Amygdala (tissue), 56 donors: ENCODE measurements around the gene KAZN.

Experiments
- DNase-seq, 56 donors: peaks; one replicate each; lab custom pipeline; 2025; lab: John Stamatoyannopoulos, UW

The KAZN gene

DNA sequence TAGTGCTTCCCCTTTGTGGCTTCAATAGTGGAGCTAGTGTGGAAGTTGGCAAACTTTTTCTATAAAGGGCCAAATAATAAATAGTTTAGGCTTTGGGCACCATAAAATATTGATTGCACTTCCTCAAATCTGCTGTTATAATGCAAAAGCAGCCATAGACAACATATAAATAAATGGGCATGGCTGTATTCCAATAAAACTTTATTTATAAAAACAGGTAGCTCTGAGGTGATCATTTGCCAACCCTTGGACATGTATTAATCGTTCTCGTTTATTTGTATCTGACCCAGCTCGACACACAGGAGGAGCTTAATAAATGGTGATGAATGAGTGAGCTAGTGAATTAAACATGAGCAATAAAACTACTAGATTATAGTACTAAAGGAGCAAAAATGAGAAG lies 13.3 kb downstream of the KAZN start:
- DNase-seq, result no peak

DNA sequence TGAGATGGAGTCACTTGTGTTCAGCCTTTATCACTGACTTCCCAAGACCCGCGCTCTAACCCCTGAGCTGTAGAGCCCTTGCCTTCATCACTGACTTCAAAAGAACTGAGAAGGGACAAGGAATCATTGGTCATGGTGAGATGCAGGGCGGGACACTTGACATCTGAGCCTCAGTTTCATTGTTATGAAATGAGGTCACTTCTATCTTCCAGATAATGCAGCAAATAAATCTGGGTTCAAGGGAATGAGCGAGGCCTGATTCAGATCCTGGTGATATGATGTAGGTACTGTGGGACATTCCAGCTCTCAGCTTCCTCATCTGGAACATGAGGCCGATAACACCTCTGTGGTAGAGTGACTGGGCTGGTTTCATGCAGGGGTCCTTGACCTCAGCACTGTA lies 13.8 kb downstream of the KAZN start:
- no peak for DNase-seq

DNA sequence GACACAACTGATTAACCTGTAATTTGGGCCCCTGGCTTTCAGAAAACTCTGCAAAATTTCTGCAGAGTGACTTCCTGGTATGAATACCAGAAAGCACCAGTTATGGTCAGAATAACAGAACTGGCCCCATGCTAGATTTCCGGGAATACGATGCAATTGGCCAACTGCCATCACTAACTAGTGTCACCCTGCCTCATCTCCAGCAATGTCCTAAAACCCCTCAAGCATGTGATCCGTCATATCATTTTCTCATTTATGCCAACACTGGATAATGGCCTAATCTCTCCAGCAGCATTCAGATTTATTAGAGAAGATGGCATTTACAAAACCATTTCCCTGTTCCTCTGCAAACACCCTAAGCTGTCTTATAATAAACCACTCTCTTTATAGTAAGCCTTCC lies 15.4 kb downstream of the KAZN start:
- peak in 4 of 56 donors; percentile 26 to 52 (median 27) for DNase-seq

DNA sequence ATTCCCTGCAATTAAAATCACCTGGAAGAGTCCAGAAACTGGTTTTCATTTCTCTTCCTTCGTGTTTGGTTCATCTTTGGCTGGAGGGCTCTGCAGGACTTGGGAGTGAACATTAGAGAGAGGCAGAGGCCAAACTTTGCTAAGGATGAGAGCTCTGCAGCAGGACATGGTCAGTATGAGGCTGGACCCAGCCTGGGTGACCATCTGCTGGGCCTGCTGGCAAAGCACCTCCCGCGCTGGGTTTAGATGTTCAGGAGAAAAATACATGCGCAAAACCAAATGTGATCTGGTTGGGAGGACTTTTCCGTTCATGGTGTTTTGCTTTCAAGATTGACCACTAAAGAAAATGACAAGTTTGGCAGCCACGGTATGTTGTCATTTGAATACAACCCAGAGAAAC lies 15.9 kb downstream of the KAZN start:
- DNase-seq, result peak in 4 of 56 donors; percentile 8 to 48 (median 16)

DNA sequence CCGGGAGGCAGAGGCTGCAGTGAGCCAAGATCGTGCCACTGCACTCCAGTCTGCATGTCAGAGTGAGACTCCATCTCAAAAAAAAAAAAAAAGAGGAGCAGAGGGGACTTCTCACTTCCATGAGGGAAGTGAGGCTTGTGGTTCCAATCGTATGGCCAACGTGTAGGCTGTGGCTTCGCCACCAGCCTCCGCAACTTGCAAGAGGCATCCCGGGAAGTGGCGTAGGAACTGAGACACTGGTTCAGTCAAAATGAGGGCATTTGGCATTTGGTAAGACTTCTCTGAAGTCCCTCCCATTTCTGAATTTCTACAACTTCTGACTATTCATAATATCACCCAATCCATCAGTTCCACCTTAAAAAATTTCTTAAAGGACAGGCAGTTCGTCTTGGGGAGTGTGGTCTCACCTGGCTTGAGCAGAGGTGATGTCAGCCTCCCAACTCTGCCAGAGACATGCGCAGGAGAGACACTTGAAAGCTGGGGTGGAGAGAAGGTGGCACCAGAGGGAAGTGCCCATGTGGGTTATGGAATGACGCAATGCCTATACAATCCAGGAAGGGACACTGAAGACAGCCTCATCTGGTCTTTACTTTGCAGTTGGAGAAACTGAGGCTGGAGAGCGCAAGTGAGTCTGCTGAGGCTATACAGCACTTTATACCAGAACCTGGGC lies 17.2 kb downstream of the KAZN start:
- DNase-seq, result no peak

DNA sequence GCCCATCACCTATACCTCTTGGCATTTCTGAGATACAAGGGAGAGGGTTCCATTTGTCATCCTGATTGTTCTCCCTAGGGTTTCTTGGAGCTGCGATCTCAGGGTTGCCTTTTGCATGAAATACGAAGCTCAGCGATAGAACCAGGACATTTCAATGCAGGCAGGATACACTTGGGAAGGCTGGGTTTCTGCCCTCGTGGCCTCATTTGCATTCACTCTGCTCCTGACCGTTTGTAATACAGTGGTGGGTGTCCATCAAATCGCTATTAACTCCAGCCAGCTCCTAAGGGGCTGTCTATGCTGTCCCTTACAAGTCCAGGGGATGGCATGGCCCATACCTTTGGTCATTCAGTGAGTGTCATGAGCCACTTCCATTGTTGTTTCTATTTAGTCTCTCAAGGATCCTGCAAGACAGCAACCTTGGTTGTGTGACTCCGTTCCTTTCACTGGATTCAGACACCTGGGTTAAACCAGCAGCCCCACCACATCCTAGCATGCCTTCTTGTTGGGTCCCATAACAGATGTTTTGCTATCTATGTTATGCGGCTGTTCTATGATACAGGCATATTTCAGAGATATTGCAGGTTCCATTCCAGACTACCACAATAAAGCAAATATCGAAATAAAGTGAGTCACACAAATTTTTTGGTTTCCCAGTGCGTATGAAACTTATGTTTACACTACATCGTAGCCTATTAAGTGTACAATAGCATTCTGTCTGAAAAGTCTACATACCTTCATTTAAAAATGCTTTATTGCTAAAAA lies 18.3 kb downstream of the KAZN start:
- no peak for DNase-seq

DNA sequence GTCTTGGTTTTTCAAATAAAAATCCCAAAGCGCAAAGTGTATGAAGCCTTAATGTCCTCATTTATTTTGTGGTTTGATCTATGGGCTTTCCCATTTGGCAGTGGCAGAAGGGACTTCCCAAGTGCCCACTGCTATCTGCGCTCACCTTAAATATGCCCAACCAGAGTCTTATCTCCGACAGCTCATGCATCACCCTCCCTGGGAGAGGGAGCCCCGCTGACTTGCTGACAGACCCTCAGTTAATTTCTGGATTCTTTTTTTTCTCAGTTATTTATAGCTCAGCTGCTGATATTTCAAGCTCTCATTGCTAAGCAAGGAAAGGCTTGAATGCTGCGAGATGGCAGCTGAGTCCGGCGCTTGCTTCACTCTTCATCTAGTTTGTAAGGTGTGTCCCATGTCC lies 19.3 kb downstream of the KAZN start:
- no peak for DNase-seq

DNA sequence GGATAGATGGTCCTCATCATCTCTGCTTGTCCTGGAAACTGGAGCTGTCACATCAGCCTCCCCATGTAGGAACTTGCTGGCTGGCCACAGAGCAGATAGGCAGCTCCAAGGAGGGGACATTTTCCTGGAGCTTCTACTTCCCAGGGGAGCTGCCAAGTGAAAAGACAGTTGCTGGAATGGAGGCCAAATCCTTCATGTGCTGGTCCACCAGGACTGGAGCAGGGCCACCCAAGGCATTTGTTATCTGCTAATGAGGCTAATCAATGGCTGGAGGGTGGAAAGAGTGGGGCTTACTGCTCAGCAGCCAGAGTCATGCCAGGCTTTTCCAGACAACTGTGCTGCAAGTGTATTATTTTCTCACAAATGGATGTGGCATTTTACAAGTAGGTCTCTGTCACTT lies 22.5 kb downstream of the KAZN start:
- DNase-seq, result no peak

DNA sequence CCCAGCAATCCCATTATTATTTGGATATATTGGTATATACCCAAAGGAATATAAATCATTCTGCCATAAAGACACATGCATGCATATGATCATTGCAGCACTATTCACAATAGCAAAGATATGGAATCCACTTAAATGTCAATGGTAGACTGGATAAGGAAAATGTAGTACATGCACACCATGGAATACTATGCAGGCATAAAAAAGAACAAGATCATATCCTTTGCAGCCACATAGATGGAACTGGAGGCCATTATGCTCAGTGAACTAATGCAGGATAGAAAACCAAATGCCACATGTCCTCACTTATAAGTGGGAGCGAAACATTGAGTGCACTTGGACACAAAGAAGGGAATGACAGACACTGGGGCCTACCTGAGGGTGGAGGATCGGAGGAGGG lies 24.6 kb downstream of the KAZN start:
- no peak for DNase-seq

DNA sequence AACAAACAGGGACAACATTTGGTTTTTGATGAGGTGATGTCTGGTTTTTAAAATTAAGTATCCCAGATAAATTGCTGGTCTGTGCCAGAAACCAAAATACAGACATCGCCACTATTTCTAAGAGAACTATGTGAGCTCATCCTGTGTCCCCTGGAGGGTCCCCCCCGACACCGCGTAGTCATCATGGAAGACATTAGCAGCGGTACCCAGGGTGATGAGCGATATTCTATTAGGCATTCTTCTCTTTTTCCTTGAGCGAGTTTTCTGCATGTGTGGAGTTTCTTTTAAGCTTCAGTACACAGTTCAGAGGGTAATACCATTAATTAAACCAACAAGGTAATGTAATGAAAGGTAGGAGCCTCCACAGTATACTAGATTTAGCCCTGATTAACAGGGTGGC lies 26.5 kb downstream of the KAZN start:
- no peak for DNase-seq

DNA sequence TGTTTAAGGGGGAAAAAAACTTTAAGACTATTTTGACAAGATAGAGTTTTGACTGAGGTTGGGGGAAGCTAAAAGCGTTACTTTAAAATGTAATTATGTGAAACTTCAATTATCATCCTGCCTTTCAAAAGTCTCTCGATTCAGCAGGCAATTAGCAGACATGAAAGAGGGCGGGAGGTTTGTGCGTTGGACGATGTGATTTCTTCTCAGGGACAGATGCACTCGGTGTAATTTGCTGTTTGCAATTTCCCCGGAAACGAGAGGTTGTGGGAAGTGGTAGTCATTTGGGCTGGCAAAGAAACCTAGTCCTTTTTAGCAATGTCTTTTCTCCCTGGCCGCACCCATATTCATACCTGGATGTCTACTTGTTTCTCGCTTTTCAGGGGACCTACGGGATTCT lies 27.1 kb downstream of the KAZN start:
- peak in 6 of 56 donors; percentile 5 to 37 (median 18) for DNase-seq

DNA sequence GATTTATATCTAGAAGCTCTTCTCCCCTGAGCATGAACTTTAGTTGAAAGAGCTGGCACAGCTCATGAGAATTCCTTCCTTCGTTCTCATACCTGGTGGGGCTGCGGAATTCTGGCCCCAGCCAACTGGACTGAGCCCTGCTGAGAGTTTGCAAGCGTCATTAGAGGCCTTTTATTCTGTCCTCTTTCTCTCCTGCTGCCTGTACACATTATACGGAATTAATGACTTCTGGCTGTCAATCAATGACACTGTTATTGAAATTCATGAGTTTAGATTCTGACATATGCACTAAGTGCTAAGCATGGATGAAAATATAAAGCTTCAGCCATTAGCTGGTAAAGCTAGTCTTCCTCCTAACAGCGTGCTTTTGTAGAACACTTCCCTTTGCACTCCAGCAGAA lies 27.5 kb downstream of the KAZN start:
- no peak for DNase-seq

DNA sequence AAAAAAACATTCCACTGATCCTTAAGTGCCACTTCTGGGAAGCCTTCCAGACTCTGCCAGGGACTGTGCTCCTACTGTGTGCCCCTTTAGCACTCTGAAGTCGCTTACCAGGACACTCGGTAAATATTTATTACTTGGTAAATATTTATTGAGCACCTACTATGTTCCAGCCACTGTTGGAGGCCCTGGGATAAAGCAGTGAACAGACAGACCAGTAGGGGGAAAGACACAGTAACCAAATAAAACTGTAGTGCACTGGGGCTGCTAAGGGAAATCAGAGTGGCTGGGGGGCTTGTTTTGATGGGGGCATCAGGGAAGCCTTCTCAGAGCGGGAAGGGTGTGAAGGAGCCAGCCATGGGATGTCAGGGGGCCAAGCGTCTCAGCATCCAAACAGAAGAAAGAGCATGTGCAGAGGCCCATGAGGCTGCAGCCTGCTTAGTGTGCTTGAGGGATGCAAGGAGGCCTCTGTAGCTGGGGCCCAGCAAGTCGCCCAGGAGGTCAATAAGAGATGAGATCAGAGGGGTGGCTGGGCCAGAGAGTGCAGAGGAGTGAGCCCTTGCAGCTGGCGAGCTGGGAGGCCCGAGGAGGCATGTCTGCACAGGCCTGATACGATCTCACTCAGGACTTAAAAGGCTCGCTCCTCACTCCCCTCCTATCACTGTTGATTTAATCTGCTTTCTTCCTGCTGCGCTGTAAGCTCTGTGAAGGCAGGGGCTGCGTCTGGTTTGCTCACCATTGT lies 28.6 kb downstream of the KAZN start:
- DNase-seq, result peak in 13 of 56 donors; percentile 13 to 57 (median 27)

DNA sequence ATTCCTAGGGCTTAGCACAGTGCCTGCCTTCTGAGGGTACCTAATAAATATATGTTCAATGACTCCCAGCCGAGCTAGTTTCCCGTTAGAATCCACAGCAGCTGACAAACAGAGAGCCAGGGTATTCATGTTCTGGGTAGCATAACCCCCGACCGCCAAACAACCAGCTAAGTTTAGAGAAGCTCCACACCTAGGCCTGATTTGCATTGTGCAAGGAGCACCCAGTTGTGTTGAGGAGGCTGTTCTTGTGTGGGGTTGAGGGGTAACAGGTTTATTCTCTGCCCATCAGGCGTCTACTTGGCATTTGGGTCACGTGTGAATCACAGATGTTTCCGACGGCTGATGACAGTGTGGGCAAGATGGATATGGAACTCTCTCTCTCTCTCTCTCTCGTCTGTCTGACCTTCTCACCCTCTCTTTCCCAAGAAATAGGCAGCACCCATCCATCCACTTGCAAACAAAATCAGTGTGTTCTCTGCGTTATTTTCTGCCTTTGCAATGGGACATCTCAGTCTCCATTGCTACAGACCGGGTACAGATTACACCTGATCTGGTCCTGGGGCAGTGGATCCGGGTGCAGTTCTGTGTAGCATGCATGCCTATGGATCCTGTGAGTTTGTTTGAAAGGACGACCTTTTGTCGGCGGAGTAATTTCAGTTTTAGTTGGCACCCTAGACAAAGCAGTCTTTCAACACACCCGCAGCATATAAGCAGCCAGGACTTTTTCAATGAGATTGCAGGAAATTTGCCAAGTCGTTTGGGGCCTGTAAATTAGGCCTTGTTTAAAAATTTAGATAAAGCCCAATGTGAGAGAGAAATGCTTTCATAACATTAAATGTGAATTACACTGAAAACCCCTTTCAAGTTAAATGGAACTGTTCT lies 29.4 kb downstream of the KAZN start:
- DNase-seq, result peak in 38 of 56 donors; percentile 12 to 81 (median 44)

DNA sequence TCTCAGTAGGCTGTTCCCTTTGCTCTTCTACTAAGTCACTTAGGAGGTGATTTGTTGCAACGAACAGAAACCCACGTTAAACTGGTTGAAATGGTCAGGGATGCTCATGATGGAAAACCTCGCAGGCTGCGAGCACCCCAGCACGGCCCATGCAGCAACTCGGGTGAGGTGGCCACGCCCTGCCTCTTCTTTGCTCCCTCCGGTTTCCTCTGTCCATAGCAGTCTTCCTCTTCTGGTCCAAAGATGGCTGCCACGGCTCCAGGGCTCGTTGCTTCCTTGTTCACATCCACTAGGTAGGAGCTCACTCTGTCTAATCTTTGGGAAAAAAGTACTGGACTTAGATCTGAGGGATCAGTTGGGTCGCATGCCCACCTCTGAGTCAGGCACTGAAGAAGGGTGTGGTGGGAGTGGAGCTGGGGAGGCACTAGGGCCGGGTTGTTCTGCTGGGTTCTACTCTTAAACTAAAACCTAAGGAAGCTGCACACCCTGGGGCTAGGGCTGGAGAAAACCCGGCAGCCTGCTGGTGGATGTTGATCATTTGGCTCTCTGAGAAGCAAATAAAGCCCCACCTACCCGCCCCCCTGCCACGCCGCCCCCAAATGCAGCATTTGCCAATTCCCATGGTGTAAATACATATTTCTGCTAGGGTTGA lies 31.0 kb downstream of the KAZN start:
- DNase-seq, result no peak

DNA sequence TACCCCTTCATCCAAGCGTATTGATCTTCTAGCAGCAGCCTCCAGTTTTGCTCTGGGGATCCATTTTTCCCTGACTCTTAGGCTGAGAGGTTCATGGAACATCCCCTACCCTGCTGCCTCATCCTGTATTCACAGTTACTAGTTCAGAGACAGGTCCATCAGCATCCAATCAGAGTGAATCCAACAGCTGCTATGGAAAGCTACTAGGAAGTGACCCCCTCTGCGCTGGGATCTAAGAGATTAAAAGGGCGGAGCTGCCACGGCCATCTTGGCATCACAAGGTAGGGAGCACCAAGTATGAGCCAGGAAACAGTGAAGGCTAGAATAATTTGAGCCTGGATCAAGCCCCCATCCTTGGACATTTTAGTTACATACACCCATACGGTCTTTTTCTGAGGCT lies 32.5 kb downstream of the KAZN start:
- no peak for DNase-seq

DNA sequence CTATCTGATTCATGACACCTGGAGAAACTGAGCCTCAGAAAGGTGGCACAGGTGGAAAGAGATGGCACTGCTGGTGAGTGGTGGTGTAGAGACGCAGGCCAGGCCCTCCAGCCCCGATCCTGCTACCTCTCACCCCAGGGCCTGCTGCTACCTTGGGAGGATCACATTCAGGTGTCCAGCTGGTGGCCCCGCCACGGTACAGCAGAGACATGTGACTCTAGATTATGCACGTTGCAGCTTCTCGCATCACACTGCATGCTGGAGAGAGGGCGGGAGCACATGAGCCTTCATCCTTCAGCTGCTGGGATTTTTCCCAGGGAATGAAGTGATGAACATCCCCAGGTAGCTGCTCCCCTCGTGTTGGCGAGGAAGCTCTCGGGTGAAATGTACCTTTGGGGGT lies 32.9 kb downstream of the KAZN start:
- DNase-seq, result no peak

DNA sequence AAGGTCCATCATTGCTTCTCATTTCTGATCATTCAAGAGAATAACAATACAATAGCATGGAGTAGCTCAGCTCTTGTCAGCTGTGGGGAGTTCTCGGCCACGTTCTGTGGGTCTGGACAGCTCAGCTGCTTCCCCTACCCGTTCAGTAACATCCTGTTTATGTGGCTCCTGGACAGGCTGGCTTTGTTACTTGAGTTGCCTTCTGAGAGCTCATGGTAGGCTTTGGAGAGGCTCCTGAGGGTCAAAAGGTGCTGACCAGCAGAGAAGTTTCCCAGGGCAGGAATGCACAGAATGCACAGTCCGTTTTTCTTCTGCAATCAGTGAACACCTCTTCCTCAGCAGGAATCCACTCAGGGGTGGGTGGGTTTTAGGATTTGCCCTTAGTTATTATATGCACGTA lies 36.0 kb downstream of the KAZN start:
- DNase-seq, result no peak

DNA sequence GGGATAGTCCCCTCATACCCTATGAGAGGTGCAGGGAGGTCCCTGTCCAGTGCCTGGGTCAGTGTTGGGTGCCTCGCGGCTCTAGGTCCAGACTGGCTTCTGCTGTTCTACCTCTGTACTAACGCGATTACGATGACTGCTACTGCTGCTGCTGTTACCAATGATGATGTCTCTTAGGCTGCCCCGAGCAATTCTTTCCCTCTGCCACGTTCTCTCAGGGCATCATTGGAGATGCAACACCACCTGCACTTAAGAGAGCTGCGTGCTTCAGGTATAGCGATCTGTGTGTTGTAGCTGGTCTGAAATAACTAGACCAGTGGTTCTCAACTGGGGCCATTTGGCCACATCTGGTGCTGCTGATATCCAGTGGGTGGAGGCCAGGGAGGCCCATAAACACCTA lies 36.9 kb downstream of the KAZN start:
- DNase-seq, result no peak
